ENCODE measurements around the gene BBS9. TPM values are rescaled to one million over a fixed set of nuclear protein-coding genes. Genes with fewer than 3 reads are reported as not detected.

Gene BBS9
- total RNA-seq, 1 experiment from 2014 or later: 26.4 TPM

DNA sequence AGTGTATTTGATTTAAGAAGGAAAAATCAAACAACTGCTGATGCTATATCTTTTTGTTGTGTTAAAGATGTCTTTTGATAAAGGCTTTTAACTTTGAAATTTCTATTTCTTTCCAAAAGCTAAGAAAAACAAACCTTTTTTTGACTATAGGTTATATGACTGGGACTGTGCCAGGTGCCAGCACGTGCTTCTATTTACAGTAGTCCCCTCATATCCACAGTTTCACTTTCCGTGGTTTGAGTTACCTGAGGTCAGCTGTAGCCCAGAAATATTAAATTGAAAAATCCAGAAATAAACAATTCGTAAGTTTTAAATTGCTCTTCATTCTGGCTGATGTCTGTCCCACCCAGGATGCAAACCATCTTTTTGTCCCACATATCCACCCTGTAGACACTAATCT, 104.3 kb downstream of the BBS9 start:
- WGBS (ENCODE audit: extremely low coverage, insufficient read length, low lambda C conversion rate): no CpG with 5 or more reads among the region's 3 CpGs
- H3K27me3 Mint-ChIP-seq (ENCODE audit: low read depth): peaks cover under 1% of the 10 kb centered on the region; the same call in 1 of the 2 replicates

More for the DNA sequence above, 104.3 kb downstream of the BBS9 start:
- Histone ChIP-seq H3K4me1 (ENCODE audit: insufficient read depth, low read length) (no peaks in the 10 kb centered on the region), H3K4ac (ENCODE audit: low read depth, low read length) (no peak overlapping the region), H3K9me3 (ENCODE audit: control insufficient read depth, low read depth, low read length) (no peaks in the 10 kb centered on the region), H2AFZ (ENCODE audit: low read length) (no peak overlapping the region), H4K91ac (ENCODE audit: insufficient read length, low read depth, low read length) (no peak overlapping the region), H3K4me2 (ENCODE audit: insufficient read depth, insufficient read length, low read length) (no peak overlapping the region), H2BK120ac (ENCODE audit: low read depth, low read length, poor library complexity, severe bottlenecking) (no peak overlapping the region), H2BK12ac (ENCODE audit: insufficient read length, low read depth, low read length) (no peak overlapping the region), H3K23me2 (ENCODE audit: insufficient read length, low read depth, low read length, poor library complexity, severe bottlenecking) (no peaks in the 10 kb centered on the region), H3K18ac (ENCODE audit: insufficient read length, low read depth, low read length) (no peak overlapping the region), H3K79me1 (ENCODE audit: insufficient read depth, low read depth, low read length, poor library complexity, severe bottlenecking) (no peaks in the 10 kb centered on the region), H3K14ac (ENCODE audit: insufficient read depth, low read length) (no peak overlapping the region), H3T11ph (ENCODE audit: low read length) (no peak overlapping the region), H2BK20ac (ENCODE audit: low read depth, low read length, poor library complexity, severe bottlenecking) (no peak overlapping the region), H2AK5ac (ENCODE audit: insufficient read length, low read length) (no peak overlapping the region), H3K27me3 (ENCODE audit: insufficient read depth, low read length) (no peaks in the 10 kb centered on the region), H4K8ac (replicated peaks; ENCODE audit: insufficient read length, low read depth, low read length) (no peak overlapping the region), H3K9ac (ENCODE audit: extremely low read depth, insufficient read length, low read length) (no peak overlapping the region), H3K23ac (ENCODE audit: insufficient read length, low read depth, low read length) (no peak overlapping the region), H3K79me2 (ENCODE audit: insufficient read depth, low read length) (no peaks in the 10 kb centered on the region), H3K27ac (ENCODE audit: insufficient read length, low read depth, low read length) (no peak overlapping the region), H2BK5ac (ENCODE audit: insufficient read length, low read length) (no peak overlapping the region), H3K56ac (ENCODE audit: insufficient read length, low read depth, low read length) (no peak overlapping the region), H2BK15ac (ENCODE audit: low read depth, low read length) (no peak overlapping the region), H4K5ac (ENCODE audit: insufficient read length, low read depth, low read length) (no peak overlapping the region), H4K20me1 (ENCODE audit: control insufficient read depth, insufficient read depth, insufficient read length) (no peaks in the 10 kb centered on the region)
- Mint-ChIP-seq H3K36me3 (ENCODE audit: insufficient read depth in 1 of 3, low read depth in 3 of 3) (no peaks in the 10 kb centered on the region), H3K4me1 (no peaks in the 10 kb centered on the region), H3K27ac (no peak overlapping the region), H3K9me3 (no peaks in the 10 kb centered on the region), H3K4me3 (no peak overlapping the region)
- no peak for DNase-seq
- TF ChIP-seq, protein P1, sequence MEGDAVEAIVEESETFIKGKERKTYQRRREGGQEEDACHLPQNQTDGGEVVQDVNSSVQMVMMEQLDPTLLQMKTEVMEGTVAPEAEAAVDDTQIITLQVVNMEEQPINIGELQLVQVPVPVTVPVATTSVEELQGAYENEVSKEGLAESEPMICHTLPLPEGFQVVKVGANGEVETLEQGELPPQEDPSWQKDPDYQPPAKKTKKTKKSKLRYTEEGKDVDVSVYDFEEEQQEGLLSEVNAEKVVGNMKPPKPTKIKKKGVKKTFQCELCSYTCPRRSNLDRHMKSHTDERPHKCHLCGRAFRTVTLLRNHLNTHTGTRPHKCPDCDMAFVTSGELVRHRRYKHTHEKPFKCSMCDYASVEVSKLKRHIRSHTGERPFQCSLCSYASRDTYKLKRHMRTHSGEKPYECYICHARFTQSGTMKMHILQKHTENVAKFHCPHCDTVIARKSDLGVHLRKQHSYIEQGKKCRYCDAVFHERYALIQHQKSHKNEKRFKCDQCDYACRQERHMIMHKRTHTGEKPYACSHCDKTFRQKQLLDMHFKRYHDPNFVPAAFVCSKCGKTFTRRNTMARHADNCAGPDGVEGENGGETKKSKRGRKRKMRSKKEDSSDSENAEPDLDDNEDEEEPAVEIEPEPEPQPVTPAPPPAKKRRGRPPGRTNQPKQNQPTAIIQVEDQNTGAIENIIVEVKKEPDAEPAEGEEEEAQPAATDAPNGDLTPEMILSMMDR (conservative IDR thresholded peaks at IDR 0.05): no peak
